Tibial artery (tissue), 4 donors: ENCODE measurements around the gene TLL2.

Experiments used
- DNase-seq, 2 donors: peaks; one replicate each; pipeline ENCODE4 v3.0.0-alpha.2; 2019
- H3K27ac ChIP-seq, 2 donors: fragments of 200-600 bp; sonication (generic) in 1 of 2; 1 replicate in 1 of 2; 2 replicates in 1 of 2; pipeline ENCODE4 v1.5.1; 2018 to 2019; ENCODE audit warnings: mild to moderate bottlenecking in 1 of 2
- H3K27me3 ChIP-seq, 2 donors: fragments of 200-600 bp; sonication (generic) in 1 of 2; one replicate each; pipeline versions ENCODE4 v1.5.1 to v1.6.0; 2016 to 2019
- H3K36me3 ChIP-seq, 3 donors: fragments of 200-600 bp; sonication (generic) in 2 of 3; one replicate each; pipeline ENCODE4 v1.5.1; 2016 to 2019; ENCODE audit warnings: mild to moderate bottlenecking in 2 of 3
- H3K4me1 ChIP-seq, 4 donors: fragments of 200-600 bp; sonication (generic) in 2 of 4; 1 replicate in 3 of 4; 2 replicates in 1 of 4; pipeline ENCODE4 v1.5.1; 2016 to 2019
- H3K4me3 ChIP-seq, 2 donors: fragments of 200-600 bp; sonication (generic) in 1 of 2; 1 replicate in 1 of 2; 2 replicates in 1 of 2; pipeline ENCODE4 v1.5.1; 2018 to 2019; ENCODE audit warnings: mild to moderate bottlenecking in 2 of 2
- H3K9me3 ChIP-seq, 3 donors: fragments of 200-600 bp; sonication (generic) in 1 of 3; one replicate each; pipeline ENCODE4 v1.5.1; 2016 to 2019
- intact Hi-C: fragments of 100-400 bp; cut with DNase I; formaldehyde crosslinking; loops from one replicate; pipeline ENCODE4 v1.15.0; 2023; ENCODE audit warnings: low total_unique reads
- TF ChIP-seq, protein P1 (sequence below), 2 experiments: fragments of 200-600 bp in 1 of 2; fragments of 450-650 bp in 1 of 2; IDR thresholded peaks; one replicate each; pipeline ENCODE4 v1.5.1; 2017 to 2019; ENCODE audit warnings: antibody characterized with exemption in 2 of 2, mild to moderate bottlenecking in 1 of 2, moderate library complexity in 1 of 2

Gene TLL2

DNA sequence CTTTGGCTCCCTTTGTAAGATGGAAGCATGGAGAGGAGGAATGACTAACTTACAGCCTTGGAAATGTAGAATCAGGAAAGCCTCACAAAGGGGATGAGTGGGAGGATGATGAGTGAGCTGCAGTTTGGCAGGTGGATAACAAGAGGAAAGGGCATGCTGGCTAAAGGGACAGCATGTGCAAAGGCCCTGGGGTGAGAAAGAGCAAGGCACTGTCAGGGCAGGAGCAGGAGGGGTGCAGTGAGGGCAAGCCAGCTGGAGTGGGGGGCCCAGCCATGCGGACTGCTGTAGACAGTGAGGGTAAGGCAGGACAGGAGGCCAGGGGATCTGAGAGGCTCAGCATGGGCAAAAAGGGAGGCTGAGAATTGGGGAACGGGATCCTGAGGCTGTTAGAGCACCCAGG is 20.5 kb downstream of the TLL2 start:
- H3K4me3 ChIP-seq = no peak overlapping the region
- H3K4me1 ChIP-seq = no peaks in the 10 kb centered on the region
- H3K27ac ChIP-seq = no peak overlapping the region
- no peak for DNase-seq
- TF ChIP-seq, protein P1, sequence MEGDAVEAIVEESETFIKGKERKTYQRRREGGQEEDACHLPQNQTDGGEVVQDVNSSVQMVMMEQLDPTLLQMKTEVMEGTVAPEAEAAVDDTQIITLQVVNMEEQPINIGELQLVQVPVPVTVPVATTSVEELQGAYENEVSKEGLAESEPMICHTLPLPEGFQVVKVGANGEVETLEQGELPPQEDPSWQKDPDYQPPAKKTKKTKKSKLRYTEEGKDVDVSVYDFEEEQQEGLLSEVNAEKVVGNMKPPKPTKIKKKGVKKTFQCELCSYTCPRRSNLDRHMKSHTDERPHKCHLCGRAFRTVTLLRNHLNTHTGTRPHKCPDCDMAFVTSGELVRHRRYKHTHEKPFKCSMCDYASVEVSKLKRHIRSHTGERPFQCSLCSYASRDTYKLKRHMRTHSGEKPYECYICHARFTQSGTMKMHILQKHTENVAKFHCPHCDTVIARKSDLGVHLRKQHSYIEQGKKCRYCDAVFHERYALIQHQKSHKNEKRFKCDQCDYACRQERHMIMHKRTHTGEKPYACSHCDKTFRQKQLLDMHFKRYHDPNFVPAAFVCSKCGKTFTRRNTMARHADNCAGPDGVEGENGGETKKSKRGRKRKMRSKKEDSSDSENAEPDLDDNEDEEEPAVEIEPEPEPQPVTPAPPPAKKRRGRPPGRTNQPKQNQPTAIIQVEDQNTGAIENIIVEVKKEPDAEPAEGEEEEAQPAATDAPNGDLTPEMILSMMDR (IDR thresholded peaks at IDR 0.05) = no peak
- no peaks in the 10 kb centered on the region for H3K36me3 ChIP-seq
- intact Hi-C loops = no loop called here
- peaks cover 0 to 11% of the 10 kb centered on the region in 2 donors for H3K27me3 ChIP-seq
- H3K9me3 ChIP-seq = no peaks in the 10 kb centered on the region

DNA sequence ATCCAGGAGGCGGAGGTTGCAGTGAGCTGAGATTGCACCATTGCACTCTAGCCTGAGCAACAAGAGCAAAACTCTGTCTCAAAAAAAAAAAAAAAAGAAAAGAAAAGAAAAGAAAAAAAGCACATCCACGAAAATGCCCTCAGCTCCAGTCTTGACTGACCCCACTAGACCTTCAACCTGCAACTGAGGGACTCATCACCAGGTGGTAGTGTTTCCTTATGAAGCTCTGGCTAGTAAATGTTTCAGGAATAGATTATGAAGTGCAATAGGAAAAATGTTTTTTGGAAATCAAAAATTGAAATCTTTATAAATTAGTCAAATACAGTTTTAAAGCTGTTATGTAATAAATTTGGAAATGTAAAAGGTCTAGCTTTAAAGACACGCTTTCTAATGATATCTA is 22.4 kb downstream of the TLL2 start:
- Histone ChIP-seq H3K4me3 (no peak overlapping the region), H3K4me1 (no peaks in the 10 kb centered on the region), H3K27me3 (peaks cover 0 to 21% of the 10 kb centered on the region in 2 donors), H3K9me3 (no peaks in the 10 kb centered on the region), H3K27ac (no peak overlapping the region), H3K36me3 (no peaks in the 10 kb centered on the region)
- TF ChIP-seq, protein P1 (IDR thresholded peaks at IDR 0.05) = no peak
- intact Hi-C loops = no loop called here
- DNase-seq = no peak

DNA sequence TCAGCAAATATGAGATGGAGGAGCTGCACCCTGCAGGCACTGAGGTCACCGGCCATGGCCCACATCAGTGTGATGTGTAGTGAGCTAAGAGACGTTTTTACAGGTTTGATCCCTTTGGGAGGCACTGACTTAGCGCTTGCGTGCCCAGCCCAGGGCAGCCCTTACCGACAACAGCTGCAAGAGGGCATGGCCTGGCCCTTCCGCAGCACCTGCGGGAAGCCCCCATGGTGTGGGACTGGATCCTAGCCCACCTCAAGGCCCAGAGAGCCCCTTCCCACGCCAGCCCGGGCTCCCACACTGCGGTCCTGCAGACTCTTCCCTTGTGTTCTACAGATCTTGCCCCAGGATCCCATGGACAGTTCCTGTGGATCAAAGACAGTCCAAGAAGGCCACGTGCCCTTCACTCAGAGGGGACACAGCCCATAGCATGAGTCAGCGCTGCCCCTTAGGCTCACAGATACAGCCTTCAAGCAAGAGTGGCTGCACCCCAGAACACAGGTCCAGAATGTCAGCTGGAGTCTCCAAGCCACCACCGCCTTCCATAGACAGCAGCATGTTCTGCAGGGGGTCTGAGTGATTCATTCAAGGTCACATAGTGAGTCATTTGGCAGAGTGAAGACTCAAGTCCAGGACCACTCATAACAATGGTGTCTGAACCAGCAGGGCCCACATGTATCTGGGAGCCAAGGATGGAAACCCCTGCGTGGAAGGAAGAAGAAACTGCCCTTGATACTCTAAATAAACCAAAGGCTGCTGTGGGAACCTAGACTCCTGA is 25.4 kb downstream of the TLL2 start:
- Histone ChIP-seq H3K36me3 (no peaks in the 10 kb centered on the region), H3K27ac (no peak overlapping the region), H3K4me1 (no peaks in the 10 kb centered on the region), H3K27me3 (peaks cover 0 to 21% of the 10 kb centered on the region in 2 donors), H3K9me3 (no peaks in the 10 kb centered on the region), H3K4me3 (no peak overlapping the region)
- DNase-seq = no peak
- TF ChIP-seq, protein P1 (IDR thresholded peaks at IDR 0.05) = no peak
- intact Hi-C loops = no loop called here

DNA sequence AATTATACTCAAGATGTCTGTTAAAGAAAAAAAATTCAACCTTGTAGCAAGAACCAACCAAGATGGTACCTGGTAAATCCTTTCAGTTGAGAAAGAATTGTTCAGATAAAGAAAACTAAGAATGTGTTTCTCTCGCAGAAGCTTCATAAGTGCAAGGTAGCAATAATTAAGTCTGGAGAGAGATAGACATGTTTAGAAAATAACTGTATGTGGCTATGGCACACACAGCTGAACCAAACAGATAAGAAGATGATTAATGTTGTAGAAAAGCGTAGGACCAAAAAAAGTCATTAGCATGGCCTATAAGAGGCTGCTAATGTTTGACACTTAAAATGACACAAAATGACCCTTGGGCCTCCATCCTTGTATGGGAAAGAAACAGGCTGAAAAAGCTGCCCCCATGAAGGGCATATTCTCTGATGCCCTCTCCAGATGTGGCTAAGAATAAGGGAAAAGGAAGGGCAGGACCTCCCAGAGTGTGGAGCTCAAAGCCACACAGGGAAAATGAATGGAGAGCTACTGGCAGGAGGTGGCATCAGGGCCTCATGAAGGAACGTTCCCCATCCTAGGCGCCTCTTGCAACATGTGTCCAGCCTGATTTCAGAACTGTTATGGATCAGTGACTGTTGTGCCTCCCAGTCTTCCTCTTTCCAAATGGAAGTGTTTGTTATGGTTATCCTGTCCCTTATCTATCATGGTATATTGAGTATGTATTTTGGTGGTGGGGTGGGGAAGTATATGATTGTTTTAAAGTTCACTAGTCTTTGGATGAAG is 30.7 kb downstream of the TLL2 start:
- TF ChIP-seq, protein P1 (IDR thresholded peaks at IDR 0.05) = no peak
- Histone ChIP-seq H3K4me1 (no peaks in the 10 kb centered on the region), H3K27me3 (peaks cover 0 to 30% of the 10 kb centered on the region in 2 donors), H3K9me3 (no peaks in the 10 kb centered on the region), H3K27ac (no peak overlapping the region), H3K4me3 (no peak overlapping the region), H3K36me3 (no peaks in the 10 kb centered on the region)
- DNase-seq = no peak
- intact Hi-C loops = no loop called here

DNA sequence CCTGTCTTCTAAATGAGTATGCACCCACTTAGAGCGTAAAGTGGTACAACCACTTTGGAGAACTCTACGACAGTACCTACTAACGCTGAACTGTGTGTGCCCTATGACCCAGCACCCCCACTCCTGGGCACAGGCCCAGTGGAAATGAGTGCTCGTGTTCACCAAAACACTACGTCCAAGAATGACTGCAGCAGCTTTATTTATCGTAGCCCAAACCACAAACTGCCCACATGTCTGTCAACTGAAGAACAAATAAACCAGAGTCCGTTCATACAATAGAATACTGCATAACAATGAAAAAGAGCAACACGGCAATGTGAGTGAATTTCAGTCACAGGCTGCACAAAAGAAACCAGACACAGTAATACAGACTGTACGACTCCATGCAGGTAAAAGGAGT is 35.4 kb downstream of the TLL2 start:
- no peak for DNase-seq
- peaks cover 0 to 4% (median 0%) of the 10 kb centered on the region in 3 donors for H3K9me3 ChIP-seq

More for the DNA sequence above, 35.4 kb downstream of the TLL2 start:
- Histone ChIP-seq H3K27me3 (peaks cover 0 to 38% of the 10 kb centered on the region in 2 donors), H3K4me1 (no peaks in the 10 kb centered on the region), H3K36me3 (no peaks in the 10 kb centered on the region), H3K27ac (no peak overlapping the region), H3K4me3 (no peak overlapping the region)
- TF ChIP-seq, protein P1 (IDR thresholded peaks at IDR 0.05) = no peak
- intact Hi-C loops = no loop called here
